ENCODE data around the gene ZDHHC11B.
"Not testable (repeated sequence)": the region's sequence is repeated elsewhere in the genome, so short reads cannot be mapped to it uniquely, and the experiment has no call there.

DNA sequence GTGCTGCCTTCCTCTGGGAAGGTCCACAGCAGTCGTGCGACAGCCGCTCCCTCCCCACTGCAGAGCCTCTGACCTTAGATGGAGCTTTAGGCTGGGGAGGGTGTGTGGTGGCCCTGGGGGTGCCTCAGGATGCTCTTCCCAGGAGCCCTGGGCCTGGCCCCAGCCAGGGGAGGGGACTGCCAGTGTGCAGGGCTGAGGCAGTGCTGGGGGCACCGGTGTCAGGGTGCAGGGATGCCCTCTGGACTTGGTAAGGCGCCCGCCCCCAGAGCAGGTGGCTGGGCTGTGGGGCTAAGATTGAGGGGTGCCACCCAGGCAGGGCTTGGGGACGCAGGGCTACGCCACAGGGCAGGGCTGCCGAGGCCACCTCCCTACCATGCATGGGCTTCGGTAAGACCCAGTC, 13.9 kb downstream of the ZDHHC11B start:
- TF ChIP-seq, protein P1, sequence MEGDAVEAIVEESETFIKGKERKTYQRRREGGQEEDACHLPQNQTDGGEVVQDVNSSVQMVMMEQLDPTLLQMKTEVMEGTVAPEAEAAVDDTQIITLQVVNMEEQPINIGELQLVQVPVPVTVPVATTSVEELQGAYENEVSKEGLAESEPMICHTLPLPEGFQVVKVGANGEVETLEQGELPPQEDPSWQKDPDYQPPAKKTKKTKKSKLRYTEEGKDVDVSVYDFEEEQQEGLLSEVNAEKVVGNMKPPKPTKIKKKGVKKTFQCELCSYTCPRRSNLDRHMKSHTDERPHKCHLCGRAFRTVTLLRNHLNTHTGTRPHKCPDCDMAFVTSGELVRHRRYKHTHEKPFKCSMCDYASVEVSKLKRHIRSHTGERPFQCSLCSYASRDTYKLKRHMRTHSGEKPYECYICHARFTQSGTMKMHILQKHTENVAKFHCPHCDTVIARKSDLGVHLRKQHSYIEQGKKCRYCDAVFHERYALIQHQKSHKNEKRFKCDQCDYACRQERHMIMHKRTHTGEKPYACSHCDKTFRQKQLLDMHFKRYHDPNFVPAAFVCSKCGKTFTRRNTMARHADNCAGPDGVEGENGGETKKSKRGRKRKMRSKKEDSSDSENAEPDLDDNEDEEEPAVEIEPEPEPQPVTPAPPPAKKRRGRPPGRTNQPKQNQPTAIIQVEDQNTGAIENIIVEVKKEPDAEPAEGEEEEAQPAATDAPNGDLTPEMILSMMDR (IDR thresholded peaks at IDR 0.05; ENCODE audit: low read depth, low read length) = not testable (repeated sequence)
- TF ChIP-seq EZH2phosphoT487 (IDR thresholded peaks at IDR 0.05; ENCODE audit: low read depth) = not testable (repeated sequence)

Measured in OCI-LY3 (cell line).